ENCODE data around the gene CAV1.
"Not testable (repeated sequence)": the region's sequence is repeated elsewhere in the genome, so short reads cannot be mapped to it uniquely, and the experiment has no call there.

The CAV1 gene

GRCh38 chr7:116524609-116525297 is at the start of gene CAV1:
Gene CAV1 (plus strand): TSS chr7:116525036. CDS start chr7:116525063, 27 bp downstream.
- DNase-seq, result peak; percentile 75

- no peak for DNase-seq
These were observed 47.2 kb upstream of the CAV1 start for GRCh38 chr7:116477625-116478024.

- DNase-seq, result no peak
These were observed 46.0 kb upstream of the CAV1 start for GRCh38 chr7:116478834-116479233.

GRCh38 chr7:116483271-116483942 is 41.4 kb upstream of the CAV1 start:
- DNase-seq, result no peak

- DNase-seq, result not testable (repeated sequence)
These were observed 40.4 kb upstream of the CAV1 start for GRCh38 chr7:116484389-116484788.

- DNase-seq, result no peak
These were observed 36.8 kb upstream of the CAV1 start for GRCh38 chr7:116487907-116488521.

GRCh38 chr7:116490351-116490750 is 34.5 kb upstream of the CAV1 start:
- DNase-seq, result no peak

GRCh38 chr7:116491887-116492653 is 32.8 kb upstream of the CAV1 start:
- no peak for DNase-seq

GRCh38 chr7:116492654-116493109 is 32.2 kb upstream of the CAV1 start:
- DNase-seq, result no peak

- no peak for DNase-seq
These were observed 31.4 kb upstream of the CAV1 start for GRCh38 chr7:116493449-116493848.

- no peak for DNase-seq
These were observed 30.4 kb upstream of the CAV1 start for GRCh38 chr7:116494472-116494871.

GRCh38 chr7:116495736-116496135 is 29.1 kb upstream of the CAV1 start:
- DNase-seq, result no peak

- no peak for DNase-seq
These were observed 28.2 kb upstream of the CAV1 start for GRCh38 chr7:116496653-116497052.

GRCh38 chr7:116497708-116498107 is 27.1 kb upstream of the CAV1 start:
- DNase-seq, result no peak

GRCh38 chr7:116499168-116500077 is 25.4 kb upstream of the CAV1 start, which contains the start of gene CAV2:
Gene CAV2 (plus strand): TSS chr7:116499738. CDS start chr7:116499782, 44 bp downstream.
- peak; percentile 72 for DNase-seq

- peak; percentile 38 for DNase-seq
These were observed 24.6 kb upstream of the CAV1 start for GRCh38 chr7:116500078-116500853.

- DNase-seq, result no peak
These were observed 23.2 kb upstream of the CAV1 start for GRCh38 chr7:116501425-116502167.

- DNase-seq, result no peak
These were observed 22.4 kb upstream of the CAV1 start for GRCh38 chr7:116502201-116503096.

GRCh38 chr7:116503835-116504234 is 21.0 kb upstream of the CAV1 start:
- DNase-seq, result no peak

All from NCI-H69 (cell line).